GM19397 (cell line): ENCODE results near the gene INSRR.

Experiments
- ATAC-seq: cut with Tn5 transposase; IDR thresholded peaks from one replicate; pipeline ENCODE4 v1.9.1; 2021; ENCODE audit warnings: mild to moderate bottlenecking, moderate library complexity; ENCODE audit not compliant: unreplicated experiment

The INSRR gene

DNA sequence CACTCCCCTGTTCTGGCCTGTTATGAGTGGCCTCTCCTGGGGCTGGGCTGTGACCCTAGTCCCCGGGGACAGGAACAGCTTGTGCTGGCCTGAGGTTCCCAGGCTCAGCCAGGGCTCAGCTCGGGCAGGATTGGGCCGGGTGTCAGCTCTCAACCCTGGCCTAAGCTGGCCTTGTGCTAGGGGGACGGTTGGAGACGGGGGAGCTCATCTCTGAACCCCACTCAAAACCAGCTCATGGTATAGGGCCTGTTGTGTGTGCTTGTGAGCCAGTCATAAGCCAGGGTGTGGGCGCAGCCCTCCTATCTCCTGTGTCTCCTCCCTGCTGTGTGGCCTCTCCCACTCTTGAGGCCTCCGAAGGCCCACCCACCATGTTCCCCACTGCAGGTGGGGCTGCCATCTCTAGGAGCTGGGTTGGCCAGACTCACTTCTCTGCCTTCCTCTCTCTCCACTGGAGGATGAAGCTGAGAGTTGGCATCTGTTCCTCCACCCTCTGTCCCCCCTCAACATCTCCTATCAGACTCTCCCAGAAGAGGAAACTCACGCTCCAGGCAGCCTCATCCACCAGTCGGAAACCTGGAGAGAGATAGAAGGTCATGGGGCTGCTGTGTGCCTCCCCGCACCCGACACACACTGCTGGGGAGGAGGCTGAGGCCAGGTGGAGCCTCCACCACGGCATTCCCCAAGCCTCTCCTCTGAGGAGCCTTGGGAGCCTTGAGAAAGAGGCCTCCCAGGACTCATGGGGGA, 36.0 kb upstream of the INSRR start:
- no peak for ATAC-seq

DNA sequence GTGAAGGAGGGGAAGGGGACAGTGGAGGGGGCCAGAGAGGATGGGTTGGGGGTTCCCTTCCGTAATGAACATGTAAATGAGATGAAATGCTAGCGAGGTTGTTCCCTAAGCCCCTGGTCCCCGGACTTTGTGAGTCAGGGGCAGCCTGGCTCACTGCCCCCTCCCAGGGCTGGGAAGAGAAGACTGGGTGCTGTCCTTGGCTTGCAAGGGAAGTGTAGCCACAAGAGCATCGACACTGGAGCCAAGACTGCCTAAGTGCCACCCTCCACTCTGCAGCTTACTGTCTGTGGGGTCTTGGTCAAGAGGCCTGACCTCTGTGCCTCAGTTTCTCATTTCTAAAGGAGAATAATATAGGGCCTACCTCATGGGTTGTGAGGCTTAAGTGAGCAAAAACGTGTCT, 35.1 kb upstream of the INSRR start:
- ATAC-seq = no peak

DNA sequence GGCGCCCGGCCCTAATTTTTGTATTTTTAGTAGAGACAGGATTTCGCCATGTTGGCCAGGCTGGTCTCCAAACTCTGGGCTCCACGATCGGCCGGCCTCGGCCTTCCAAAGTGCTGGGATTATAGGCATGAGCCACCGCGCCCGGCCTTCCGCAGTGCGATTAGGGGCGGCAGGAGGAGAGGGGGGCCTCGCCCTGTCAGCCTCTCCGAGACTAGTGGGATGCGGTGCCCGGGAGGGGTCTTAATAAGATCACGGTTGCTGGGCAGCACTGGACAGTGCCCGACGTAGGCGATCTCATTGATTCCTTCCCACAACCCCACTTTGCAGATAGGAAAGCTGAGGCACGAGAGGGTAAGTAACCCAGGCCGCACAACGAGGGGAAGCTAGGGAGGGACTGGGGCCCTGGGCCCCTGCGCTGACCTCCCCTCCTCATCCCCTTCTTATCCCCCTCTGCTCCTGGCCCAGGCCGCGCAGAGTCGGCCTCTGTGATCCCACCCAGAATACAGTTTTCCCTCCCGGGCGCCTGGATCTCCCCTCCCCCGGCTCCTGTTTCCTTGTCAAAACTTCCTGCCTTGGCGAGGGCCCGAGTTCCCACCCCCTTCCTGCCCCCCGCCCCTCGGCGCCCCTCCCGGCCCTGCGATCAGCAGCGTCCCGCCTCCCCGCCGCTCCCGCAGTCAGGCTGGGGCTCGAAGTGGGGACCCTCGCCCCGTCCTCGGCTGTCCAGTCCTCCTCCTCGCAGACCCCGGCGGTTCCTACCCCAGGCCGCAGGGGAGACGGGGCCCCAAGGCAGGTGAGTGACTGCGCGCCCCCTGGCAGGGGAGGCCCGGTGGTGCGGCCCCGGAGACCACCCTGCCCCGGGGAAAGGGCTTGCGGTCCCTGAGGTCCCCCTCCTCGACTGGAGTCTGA, 34.4 kb upstream of the INSRR start, which contains the start of gene PEAR1:
Gene PEAR1, plus strand, starts transcription at position 671 of the 906 bp plus-strand sequence. CDS start 10,209 bp downstream, outside the sequence.
- ATAC-seq = no peak

DNA sequence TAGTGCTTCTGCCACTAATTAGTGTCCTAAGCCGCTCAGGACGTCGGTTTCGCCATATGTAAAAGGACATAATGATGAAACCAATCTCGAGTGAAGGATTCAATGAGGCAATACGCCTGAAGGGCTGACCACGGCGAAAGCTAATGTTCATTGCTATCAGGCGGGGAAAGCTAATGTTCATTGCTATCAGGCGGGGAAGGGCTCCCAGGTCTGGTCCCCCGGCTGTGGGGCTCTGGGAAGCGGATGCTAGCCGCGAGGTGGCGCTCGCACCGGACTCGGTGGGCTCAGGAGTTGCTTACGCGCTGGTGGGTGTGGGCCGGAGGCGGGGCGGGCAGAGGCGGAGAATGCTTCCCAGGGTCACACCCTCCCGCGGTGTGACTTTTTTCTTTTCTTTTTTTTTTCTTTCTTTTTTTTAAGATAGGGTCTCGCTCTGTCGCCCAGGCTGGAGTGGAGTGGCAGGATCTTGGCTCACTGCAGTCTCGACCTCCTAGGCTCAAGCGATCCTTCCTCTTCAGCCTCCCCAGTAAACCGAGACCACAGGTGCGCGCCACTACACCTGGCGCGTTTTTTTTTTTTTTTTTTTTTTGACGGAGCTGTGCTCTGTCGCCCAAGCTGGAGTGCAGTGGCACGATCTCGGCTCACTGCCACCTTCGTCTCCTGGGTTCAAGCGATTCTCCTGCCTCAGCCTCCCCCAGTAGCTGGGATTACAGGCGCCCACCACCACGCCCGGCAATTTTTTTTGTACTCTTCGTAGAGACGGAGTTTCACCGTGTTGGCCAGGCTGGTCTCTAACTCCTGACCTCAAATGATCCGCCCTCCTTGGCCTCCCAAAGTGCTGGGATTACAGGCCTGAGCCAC, 33.5 kb upstream of the INSRR start:
- ATAC-seq = peak; percentile 58

DNA sequence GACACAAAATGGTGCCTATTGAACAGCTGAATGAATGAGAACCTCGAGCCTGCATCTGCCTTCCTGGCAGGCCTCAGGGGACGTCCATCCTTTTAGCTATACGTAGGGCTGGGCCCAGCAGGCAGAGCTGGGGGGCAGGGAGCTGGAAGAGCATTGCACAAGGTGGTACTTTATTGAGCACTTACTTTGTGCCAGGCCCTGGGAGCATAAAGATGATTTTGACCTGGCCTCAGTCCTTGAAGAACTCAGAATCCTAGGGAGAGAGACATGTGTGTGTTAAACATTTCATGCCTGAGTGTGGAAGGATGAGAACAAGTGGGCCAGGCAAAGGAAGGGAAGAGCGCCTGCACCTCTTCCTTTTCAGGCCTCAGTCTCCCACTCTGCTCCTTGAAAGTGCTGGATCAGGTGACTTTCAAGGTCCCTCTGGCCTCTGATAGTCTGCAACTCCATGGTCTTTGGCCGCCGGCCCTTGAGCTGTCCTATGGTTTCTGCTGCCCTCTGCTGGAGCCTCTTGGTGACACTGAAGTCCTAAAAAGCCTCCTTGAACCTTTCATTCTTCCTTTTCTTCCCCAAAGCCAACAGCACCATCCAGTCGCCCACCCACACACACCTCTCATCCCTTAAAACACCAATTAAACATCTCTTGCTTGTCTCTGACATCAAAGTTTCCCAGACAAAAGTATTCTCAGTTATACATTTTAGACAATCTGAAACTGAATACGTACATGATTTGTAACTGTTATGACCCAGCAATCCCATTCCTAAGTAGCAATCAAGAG, 31.1 kb upstream of the INSRR start:
- ATAC-seq = no peak

DNA sequence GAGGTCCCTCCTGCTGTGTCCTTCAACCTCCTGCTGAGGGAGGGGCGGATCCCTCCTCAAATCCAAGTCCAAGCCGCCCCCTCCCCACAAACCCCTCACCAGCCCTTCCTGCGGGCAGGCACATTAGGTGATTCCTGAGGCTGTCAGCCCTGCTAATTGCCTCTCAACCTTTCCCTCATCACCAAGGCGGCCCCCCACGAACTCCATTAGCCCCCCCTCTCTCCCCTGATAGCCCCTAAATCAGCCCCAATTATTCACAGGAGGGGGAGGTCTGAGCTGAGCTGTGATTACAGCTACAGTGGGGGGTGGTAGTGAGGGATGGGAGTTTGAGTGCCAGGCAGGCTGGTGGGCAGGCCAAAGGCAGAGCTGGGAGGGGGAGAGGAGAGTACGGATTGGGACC, 28.8 kb upstream of the INSRR start:
- no peak for ATAC-seq

DNA sequence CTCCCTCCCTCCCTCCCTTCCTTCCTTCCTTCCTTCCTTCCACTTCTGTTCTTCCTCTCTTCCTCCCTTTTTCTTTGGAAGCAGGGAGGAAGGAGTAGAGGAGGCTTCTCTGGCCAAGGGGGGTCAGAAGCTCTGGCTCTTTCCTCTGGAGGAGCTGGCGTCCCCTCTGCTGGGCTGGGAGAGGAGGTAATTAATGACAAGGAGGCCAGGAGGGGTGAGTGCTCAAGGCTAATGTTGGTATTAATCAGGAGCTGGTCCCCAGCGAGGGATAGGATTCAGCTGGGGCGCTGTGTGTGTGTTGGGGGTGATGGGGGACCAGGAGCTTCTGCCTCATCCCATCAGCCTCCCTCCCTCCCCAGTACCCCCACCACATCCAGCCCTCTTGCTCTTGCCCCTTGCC, 28.4 kb upstream of the INSRR start:
- ATAC-seq = no peak

DNA sequence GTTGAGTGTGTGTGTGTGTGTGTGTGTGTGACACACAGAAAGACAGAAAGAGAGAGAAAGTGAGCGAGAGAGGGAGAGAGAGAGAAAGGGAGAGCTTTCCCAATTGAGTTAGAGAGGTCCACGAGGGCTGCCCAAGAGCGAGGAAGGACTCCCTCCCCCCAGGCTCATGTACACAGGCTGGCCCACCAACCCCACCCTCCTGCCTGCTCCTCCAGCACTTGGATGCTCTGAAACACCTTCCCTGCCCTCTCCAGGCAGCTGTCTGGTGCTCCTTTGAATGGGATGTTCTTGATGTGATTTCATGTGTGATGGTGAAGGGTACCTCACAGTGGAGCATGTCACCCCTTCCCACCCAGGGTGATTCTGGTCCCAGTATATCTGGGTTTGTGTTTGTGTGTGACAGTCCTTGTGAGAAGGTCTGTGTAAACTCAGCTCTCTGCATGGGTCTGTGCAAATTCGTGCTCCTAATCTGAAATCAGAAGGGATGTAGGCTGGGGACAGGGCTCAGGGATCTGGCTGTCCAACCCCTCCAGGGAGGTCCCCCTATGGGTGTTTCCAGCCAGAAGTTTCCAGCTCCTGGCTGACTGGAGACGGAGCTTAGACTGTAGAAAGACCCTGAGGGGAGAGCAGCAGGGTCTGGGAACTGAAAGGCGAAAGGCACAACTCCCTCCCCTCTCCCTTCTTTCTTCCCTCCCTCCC, 27.8 kb upstream of the INSRR start:
- no peak for ATAC-seq

DNA sequence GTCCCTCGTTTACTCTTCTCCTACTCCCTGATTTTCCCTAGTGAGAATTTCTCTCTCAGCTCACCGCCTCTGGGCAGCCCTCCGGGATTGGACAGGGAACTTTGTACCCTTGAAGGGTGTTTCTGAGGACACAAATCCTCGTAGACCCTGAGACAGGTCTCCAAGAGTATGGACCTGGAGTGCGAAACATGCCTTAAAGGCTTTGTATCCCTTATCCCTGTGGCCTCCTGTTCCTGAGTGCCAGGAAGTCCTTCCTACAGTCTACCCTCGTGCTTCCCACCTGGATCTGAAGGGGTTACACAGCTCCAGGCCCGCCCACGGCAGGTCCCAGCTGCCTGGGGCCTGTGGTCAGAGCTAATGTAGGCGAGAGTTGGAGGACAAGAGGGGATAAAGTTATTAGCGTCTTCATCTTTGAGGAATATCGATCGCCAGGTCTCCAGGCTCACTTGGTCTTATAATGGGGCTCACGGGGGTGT, 27.0 kb upstream of the INSRR start:
- ATAC-seq = no peak

DNA sequence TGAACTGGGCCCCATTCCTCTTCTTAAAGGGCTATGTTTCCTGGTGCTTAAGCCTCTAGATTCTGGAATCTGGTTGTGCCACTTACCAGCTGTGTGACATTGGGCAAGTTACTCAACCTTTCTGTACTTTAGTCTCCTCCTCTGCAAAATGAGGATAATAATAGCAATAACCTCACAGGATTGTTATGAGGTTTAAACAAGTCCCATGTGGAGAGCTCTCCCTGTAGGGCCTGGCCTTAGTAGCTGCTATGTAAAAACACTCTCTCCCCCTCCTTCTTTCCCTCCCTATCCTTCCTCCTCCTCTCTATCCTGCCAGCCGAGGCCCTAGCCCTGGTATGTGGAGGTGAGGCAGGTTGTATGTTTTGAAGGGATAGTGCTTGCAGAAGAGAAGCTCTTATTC, 26.4 kb upstream of the INSRR start:
- ATAC-seq = no peak

DNA sequence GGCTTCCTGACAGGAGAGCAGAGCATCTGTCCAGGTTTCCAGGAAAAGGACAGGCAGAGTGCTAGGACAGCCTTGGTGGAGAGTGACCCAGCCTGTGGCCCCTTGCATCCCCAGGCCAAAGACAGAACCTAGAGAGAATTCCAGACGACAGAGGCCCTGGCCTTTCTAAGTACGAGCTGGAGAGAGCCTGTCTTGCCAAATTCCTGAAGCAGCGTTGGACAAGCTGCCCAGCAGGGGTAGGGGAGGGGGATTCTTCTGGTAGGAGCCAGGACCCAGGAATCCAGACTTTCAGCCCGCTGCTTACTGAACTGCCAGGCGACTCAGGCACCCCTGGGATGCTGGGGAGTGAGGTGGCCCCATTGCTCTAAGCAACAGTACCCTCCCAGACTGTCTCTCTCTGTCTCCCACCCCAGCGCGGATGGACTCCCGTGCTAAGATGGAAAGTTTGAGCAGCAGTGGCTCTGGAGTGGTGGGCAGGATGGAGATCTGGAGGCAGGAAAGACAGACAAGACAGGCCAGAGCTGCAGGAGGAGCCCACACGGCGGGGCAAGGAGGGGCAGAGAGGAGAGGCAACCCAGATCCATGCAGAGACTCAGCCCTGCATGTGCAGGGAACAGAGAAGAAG, 25.8 kb upstream of the INSRR start:
- no peak for ATAC-seq

DNA sequence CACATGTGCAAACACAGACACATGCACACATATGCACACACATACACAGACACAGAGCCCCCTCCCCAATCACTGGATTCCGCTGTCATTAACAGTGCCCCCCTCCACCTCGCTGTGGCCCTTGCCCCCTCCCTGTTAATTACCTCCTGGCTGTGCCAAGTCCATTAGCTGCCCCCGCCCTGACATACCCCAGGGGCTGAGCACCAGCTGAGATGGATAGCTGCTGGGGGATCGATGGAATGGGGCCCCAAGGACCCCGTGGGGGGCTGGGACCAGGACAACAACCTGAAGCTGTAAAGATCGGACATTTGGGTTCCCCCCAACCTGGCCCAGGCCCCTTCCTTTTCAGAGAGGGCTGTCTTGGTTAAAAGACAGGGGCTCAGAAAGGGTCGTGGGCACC, 25.0 kb upstream of the INSRR start:
- no peak for ATAC-seq

DNA sequence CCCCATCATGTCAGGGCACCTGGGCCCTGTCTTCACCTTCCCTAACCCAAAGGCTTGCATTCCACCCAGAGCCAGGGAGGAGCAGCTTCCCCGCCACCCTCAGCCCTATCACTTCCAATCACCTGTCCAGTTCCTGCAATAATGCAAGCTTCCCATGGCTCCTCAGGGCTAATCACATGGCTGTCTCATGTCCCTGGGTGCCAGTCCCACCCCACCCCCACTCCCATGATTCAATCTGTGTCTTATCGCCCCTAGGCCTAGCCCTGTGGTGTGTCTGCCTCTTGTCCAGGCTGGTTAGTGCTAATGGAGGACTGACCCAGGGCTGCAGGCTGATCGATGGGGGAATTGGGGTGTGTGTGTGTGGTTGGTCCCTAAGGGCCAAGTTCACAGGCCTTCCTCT, 23.6 kb upstream of the INSRR start:
- no peak for ATAC-seq

DNA sequence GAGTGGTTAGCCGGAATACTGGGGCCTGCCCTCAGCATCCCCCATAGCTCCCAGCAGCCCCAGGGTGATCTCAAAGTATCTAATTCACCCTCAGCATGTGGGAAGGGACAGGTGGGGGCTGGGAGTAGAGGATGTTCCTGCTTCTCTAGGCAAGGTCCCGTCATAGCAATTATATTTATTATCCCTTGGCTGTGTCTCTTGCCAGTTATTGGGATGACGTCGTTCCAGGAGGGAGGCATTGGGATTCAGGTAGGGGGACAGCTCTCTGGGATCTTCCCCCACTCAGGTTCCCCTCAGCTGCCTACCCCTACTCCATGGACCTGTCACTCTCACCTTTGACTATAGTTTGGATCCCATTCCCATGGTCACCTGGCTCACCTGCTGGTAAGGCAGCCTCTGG, 22.7 kb upstream of the INSRR start:
- ATAC-seq = no peak

DNA sequence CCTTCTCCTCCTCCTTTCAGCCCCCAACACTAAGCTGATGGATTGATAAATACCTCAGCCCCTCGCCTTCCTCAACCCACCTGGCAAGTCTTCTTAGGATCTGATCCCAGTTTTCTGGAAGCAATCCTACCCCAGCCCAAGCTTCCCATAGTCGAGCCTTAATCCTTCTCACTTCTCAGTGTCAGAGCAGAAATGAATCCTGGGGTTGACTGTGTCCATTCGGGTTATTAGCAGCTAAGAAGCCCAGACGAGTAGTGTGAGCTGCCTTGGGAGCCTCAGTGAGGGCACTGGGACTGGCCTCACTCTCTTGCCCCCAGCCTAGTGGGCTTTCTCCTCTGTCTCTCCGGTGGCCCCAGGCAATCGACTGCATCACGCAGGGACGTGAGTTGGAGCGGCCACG, 22.2 kb upstream of the INSRR start:
- ATAC-seq = no peak

DNA sequence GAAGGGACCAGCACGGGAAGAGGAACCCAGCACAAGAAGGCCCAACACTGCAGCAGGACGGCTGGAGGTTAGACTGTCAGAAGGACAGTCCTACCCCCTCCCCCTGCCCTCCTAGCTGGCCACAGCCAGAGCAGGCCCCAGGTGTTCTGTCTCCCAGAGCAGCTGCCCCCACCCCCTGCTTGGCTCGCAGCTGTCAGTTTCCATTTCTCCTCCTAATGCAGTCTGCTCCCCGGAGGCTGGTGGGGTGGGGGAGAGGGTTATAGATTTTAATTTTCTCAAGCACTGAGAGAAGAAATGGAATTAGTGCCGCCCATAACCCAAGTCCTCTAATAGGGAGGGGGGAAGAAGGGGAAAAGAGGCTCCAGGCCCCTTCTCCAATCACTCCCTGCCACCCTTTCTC, 21.6 kb upstream of the INSRR start:
- no peak for ATAC-seq

DNA sequence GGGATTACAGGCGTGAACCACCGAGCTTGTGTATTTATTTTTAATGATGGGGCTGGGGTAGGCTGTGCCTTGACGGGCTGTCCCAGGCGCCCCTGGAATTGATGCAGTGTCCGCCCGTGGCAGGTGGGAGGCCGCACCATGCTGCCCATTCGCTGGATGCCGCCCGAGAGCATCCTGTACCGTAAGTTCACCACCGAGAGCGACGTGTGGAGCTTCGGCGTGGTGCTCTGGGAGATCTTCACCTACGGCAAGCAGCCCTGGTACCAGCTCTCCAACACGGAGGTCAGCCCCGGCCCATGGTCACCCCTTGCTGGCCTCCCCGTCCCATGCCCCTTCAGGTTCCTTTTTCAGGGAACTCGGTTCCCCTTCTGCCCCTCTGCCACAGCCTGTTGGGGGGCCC, 21.0 kb upstream of the INSRR start:
- ATAC-seq = no peak

DNA sequence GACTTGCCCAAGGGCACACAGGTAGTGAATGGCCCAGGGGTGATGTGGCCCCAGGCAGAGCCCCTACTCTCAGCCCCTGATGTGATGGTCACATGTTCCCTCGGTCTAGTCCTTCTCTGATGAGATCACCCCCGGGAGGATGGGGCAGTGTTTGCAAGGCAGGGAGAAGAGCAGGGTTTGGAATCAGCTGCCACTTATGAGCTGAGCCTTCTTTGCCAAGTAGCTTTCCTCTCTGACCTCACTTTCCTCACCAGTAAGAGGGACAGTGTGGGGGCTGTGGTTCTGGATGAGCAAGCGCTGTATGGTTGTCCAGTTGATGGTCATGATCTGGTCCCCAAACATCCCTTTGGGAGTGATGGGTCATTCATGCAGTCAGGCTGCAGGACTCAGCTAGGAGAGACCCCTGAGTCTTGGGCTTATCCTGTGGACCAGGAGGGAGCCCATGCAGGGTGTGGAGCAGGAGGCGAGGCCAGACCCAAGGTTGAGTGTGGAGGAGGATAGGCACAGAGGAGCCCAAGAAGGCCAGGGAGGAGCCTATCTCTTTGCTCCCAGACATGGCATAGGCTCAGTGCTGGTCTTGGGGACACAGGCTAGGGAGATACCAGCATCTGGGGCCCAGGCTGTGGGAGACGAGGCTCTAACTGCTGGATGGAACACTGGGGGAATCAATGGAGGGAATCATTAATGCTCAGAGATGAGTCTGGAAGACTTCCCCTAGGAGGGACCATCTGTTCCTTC, 18.7 kb upstream of the INSRR start:
- no peak for ATAC-seq

DNA sequence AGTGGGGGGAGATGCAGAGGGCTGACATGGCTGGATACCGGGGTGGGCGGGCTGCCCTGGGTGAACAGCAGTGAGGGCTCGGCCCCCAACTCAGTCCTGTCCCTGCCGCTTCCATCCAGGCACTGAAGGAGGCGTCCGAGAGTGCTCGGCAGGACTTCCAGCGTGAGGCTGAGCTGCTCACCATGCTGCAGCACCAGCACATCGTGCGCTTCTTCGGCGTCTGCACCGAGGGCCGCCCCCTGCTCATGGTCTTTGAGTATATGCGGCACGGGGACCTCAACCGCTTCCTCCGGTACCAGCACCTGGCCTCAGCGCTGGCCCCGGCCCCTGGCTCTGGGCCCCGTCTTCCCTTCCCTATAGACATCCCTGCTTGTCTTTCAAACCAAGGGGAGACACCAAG, 17.4 kb upstream of the INSRR start:
- no peak for ATAC-seq
